ENCODE measurements around the gene WFDC12. TPM values are rescaled to one million over a fixed set of nuclear protein-coding genes. Genes with fewer than 3 reads are reported as not detected.

Gene WFDC12
- total RNA-seq, 4 donors from 2014 or later = 0.68 TPM; not detected in 3

DNA sequence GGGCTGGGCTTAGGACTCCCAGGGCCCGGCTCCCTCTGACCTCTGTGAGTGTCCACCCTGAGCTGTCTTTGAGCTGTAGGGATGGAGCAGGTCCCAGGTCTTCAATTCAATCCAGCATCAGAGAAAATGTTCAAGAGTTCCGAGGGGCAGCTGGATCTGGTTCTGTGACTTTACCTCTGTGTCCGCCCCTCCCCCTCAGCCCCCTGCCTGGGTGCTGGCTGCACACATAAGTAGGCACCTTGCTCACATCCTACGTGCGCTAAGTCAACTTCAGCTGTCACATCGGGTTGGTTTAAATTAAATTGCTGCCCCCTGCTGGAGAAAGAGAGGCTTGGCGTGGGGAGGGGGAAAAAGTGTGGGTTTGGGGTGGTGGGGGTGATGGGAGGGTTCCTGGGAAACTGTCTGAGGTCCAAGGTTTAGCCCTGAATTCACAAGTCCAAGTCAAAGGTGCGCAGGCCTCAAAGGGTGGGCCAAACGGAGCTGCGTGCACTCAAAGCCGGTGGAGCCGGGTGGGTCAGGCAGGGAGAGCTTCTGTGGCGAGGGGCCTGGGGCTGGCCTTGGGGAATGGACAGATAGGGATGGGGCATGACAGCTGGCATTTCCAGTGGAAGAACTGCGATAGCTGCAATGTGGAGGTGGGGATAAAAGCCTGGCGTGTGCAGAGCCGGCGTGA lies 12.3 kb downstream of the WFDC12 start:
- no peaks in the 10 kb centered on the region for H3K36me3 ChIP-seq
- no peak overlapping the region for H3K4me3 ChIP-seq
- intact Hi-C loops (cut with DNase I; ENCODE audit: low total_unique reads) = no loop called here
- no peak for DNase-seq
- no peaks in the 10 kb centered on the region for H3K4me1 ChIP-seq
- no peak overlapping the region for H3K27ac ChIP-seq
- in situ Hi-C loops (cut with MboI; ENCODE audit: low pct_ligation_motif_present in 1 of 4, low pct_unique_long_range_greater_than_20kb in 1 of 4, low sequenced_read_pairs in 3 of 4) = loop anchor here in 1 of 4 donors (25.0 kb wide), 1 partner anchor 175 kb away; no protein-coding TSS in a partner anchor
- TF ChIP-seq, protein P1, sequence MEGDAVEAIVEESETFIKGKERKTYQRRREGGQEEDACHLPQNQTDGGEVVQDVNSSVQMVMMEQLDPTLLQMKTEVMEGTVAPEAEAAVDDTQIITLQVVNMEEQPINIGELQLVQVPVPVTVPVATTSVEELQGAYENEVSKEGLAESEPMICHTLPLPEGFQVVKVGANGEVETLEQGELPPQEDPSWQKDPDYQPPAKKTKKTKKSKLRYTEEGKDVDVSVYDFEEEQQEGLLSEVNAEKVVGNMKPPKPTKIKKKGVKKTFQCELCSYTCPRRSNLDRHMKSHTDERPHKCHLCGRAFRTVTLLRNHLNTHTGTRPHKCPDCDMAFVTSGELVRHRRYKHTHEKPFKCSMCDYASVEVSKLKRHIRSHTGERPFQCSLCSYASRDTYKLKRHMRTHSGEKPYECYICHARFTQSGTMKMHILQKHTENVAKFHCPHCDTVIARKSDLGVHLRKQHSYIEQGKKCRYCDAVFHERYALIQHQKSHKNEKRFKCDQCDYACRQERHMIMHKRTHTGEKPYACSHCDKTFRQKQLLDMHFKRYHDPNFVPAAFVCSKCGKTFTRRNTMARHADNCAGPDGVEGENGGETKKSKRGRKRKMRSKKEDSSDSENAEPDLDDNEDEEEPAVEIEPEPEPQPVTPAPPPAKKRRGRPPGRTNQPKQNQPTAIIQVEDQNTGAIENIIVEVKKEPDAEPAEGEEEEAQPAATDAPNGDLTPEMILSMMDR (IDR thresholded peaks at IDR 0.05) = peak in 4 of 5 experiments; percentile 25 to 45 (median 30)
- no peak for TF ChIP-seq POLR2AphosphoS5 (IDR thresholded peaks at IDR 0.05)
- 65% methylated on average over 17 of the region's 17 CpGs; no CpG with 5 or more reads in 1 of the 2 donors for WGBS, 2 donors (ENCODE audit: low coverage in 1 of 2)
- peaks cover 15% of the 10 kb centered on the region for H3K27me3 ChIP-seq
- no peaks in the 10 kb centered on the region for H3K9me3 ChIP-seq

DNA sequence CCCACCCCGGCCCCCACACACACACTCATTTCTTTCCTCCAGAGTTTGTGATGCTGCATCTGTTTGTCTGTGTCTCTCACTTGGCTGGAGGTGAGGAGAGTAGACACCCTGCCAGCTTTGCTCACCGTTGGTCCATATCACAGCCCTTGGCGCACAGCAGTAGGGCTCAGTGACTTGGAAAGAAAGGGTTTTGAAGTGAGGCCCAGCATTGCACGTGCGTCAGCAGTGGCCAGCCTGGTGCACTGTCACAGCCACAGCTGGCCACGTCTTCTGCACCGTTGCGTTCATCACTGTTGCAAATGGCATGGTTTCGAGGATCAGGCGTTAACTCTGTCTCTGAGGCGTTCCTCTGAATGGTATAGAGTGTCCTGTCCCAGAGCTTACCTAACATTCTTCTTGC lies 13.0 kb downstream of the WFDC12 start:
- in situ Hi-C loops (cut with MboI; ENCODE audit: low pct_ligation_motif_present in 1 of 4, low pct_unique_long_range_greater_than_20kb in 1 of 4, low sequenced_read_pairs in 3 of 4) (loop anchor here in 1 of 4 donors (25.0 kb wide), 1 partner anchor 176 kb away; no protein-coding TSS in a partner anchor), intact Hi-C loops (cut with DNase I; ENCODE audit: low total_unique reads) (no loop called here)
- Histone ChIP-seq H3K36me3 (no peaks in the 10 kb centered on the region), H3K27me3 (peaks cover 15% of the 10 kb centered on the region), H3K4me1 (no peaks in the 10 kb centered on the region), H3K4me3 (no peak overlapping the region), H3K9me3 (no peaks in the 10 kb centered on the region), H3K27ac (no peak overlapping the region)
- WGBS, 2 donors (ENCODE audit: low coverage in 1 of 2) = 80 to 93% methylated on average over 3 to 11 of the region's 11 CpGs
- TF ChIP-seq POLR2AphosphoS5 (IDR thresholded peaks at IDR 0.05) = no peak
- TF ChIP-seq, protein P1 (IDR thresholded peaks at IDR 0.05) = no peak
- DNase-seq = no peak

DNA sequence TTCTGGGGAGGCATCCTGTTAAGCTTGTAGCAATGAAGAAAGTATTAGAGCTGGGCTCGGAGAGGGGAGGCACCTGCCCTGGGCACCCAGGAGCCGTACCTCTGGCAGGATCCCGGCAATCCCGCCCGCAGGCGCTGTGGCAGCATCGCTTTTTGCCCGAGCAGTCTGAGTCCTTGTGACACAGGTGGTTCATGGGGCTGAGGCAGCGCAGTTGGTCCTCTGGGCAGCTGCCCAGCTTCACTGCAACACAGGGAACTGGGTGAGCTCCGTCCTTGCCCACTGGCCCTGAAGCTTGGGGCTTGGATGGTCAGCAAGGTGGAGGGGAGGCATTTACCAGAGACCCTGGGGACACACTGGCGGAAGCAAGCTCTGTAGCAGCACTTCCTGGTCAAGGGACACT lies 14.0 kb downstream of the WFDC12 start:
- no peak overlapping the region for H3K4me3 ChIP-seq
- no peak for TF ChIP-seq POLR2AphosphoS5 (IDR thresholded peaks at IDR 0.05)
- TF ChIP-seq, protein P1 (IDR thresholded peaks at IDR 0.05) = no peak
- no peaks in the 10 kb centered on the region for H3K36me3 ChIP-seq
- H3K27ac ChIP-seq = no peak overlapping the region
- H3K27me3 ChIP-seq = peaks cover 15% of the 10 kb centered on the region
- in situ Hi-C loops (cut with MboI; ENCODE audit: low pct_ligation_motif_present in 1 of 4, low pct_unique_long_range_greater_than_20kb in 1 of 4, low sequenced_read_pairs in 3 of 4) = loop anchor here in 1 of 4 donors (25.0 kb wide), 1 partner anchor 177 kb away; no protein-coding TSS in a partner anchor
- H3K4me1 ChIP-seq = no peaks in the 10 kb centered on the region
- no peaks in the 10 kb centered on the region for H3K9me3 ChIP-seq
- DNase-seq = no peak
- intact Hi-C loops (cut with DNase I; ENCODE audit: low total_unique reads) = no loop called here
- WGBS, 2 donors (ENCODE audit: low coverage in 1 of 2) = 83% methylated on average over 8 of the region's 11 CpGs; no CpG with 5 or more reads in 1 of the 2 donors

DNA sequence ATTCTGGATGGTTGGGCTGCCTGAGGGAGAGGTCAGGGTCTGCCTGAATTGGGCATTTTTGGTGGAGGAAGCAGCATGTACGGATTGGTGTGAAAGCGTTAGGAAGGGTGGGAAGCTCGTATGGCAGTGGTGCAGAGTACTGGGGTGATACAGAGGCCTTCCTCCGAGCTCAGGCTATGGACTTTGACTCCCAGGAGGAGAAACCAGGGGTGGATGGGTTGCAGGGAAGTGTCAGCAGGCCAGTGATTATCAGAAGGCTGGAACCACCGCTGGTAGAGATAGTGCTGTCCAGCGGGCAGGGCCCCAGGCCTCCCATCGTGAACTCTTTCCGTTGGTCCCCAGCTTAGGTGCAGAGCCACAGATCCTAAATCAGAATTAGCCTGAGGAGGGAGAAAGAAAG lies 14.6 kb downstream of the WFDC12 start:
- Histone ChIP-seq H3K4me3 (no peak overlapping the region), H3K36me3 (no peaks in the 10 kb centered on the region), H3K4me1 (no peaks in the 10 kb centered on the region), H3K9me3 (no peaks in the 10 kb centered on the region), H3K27ac (no peak overlapping the region), H3K27me3 (peaks cover 15% of the 10 kb centered on the region)
- no peak for TF ChIP-seq POLR2A (IDR thresholded peaks at IDR 0.05)
- TF ChIP-seq POLR2AphosphoS5 (IDR thresholded peaks at IDR 0.05) = no peak
- TF ChIP-seq, protein P1 (IDR thresholded peaks at IDR 0.05) = no peak
- TF ChIP-seq EP300 (IDR thresholded peaks at IDR 0.05; ENCODE audit: low read depth) = no peak
- DNase-seq = no peak
- in situ Hi-C loops (cut with MboI; ENCODE audit: low pct_ligation_motif_present in 1 of 4, low pct_unique_long_range_greater_than_20kb in 1 of 4, low sequenced_read_pairs in 3 of 4) = loop anchor here in 1 of 4 donors (25.0 kb wide), 1 partner anchor 178 kb away; no protein-coding TSS in a partner anchor
- WGBS, 2 donors (ENCODE audit: low coverage in 1 of 2) = 78 to 86% methylated on average over 3 to 7 of the region's 8 CpGs
- intact Hi-C loops (cut with DNase I; ENCODE audit: low total_unique reads) = no loop called here

Measured in transverse colon (tissue), 4 donors.